Activated CD4-positive, alpha-beta T cell treated with anti-CD3 and anti-CD28 coated beads, Interleukin-2, Interleukin-4, amounts not matched to agents 100 ng/mL and 50 ng/mL, durations not matched to agents 16 hours and 8 hours (primary cell): Measurements from ENCODE around the gene ACVR2A.

ENCODE experiments used
- DNase-seq: peaks from one replicate; pipeline ENCODE4 v3.0.0-alpha.2; 2020; ENCODE audit warnings: low spot score

ACVR2A gene

GRCh38 chr2:147855316-147855715 is 10.5 kb downstream of the ACVR2A start:
- no peak for DNase-seq

GRCh38 chr2:147855977-147856376 is 11.1 kb downstream of the ACVR2A start:
- no peak for DNase-seq

GRCh38 chr2:147860009-147860408 is 15.2 kb downstream of the ACVR2A start:
- no peak for DNase-seq

GRCh38 chr2:147862859-147863516 is 18.2 kb downstream of the ACVR2A start:
- no peak for DNase-seq

- DNase-seq: no peak
Measured at GRCh38 chr2:147863835-147864234, 19.0 kb downstream of the ACVR2A start.

GRCh38 chr2:147865560-147865959 is 20.7 kb downstream of the ACVR2A start:
- no peak for DNase-seq

GRCh38 chr2:147867050-147867449 is 22.2 kb downstream of the ACVR2A start:
- DNase-seq: no peak

- DNase-seq: no peak
Measured at GRCh38 chr2:147869934-147870333, 25.1 kb downstream of the ACVR2A start.

- no peak for DNase-seq
Measured at GRCh38 chr2:147872967-147873366, 28.1 kb downstream of the ACVR2A start.

- no peak for DNase-seq
Measured at GRCh38 chr2:147873859-147874483, 29.1 kb downstream of the ACVR2A start.

- no peak for DNase-seq
Measured at GRCh38 chr2:147879846-147880245, 35.0 kb downstream of the ACVR2A start.

- DNase-seq: no peak
Measured at GRCh38 chr2:147882631-147883030, 37.8 kb downstream of the ACVR2A start.

- no peak for DNase-seq
Measured at GRCh38 chr2:147884830-147885229, 40.0 kb downstream of the ACVR2A start.

GRCh38 chr2:147886136-147886535 is 41.3 kb downstream of the ACVR2A start:
- DNase-seq: no peak

GRCh38 chr2:147888680-147889079 is 43.9 kb downstream of the ACVR2A start:
- no peak for DNase-seq

GRCh38 chr2:147904051-147904450 is 59.2 kb downstream of the ACVR2A start:
- no peak for DNase-seq

GRCh38 chr2:147909178-147909577 is 64.3 kb downstream of the ACVR2A start:
- DNase-seq: no peak

GRCh38 chr2:147910990-147911473 is 66.2 kb downstream of the ACVR2A start:
- DNase-seq: peak; percentile 60

GRCh38 chr2:147913701-147914480 is 69.1 kb downstream of the ACVR2A start:
- DNase-seq: no peak

GRCh38 chr2:147916067-147916466 is 71.2 kb downstream of the ACVR2A start:
- DNase-seq: no peak

GRCh38 chr2:147916723-147917122 is 71.9 kb downstream of the ACVR2A start:
- DNase-seq: no peak

GRCh38 chr2:147917161-147917560 is 72.3 kb downstream of the ACVR2A start:
- DNase-seq: no peak

- DNase-seq: no peak
Measured at GRCh38 chr2:147923846-147924245, 79.0 kb downstream of the ACVR2A start.
